GM21529 (cell line): ENCODE measurements around the gene HTR2B.
"Not testable (repeated sequence)": the region's sequence is repeated elsewhere in the genome, so short reads cannot be mapped to it uniquely, and the experiment has no call there.

ENCODE experiments used
- ATAC-seq: cut with Tn5 transposase; IDR thresholded peaks from one replicate; pipeline ENCODE4 v1.9.1; 2021; ENCODE audit not compliant: unreplicated experiment

The HTR2B gene

GRCh38 chr2:231099918-231100317, 24.9 kb downstream of the HTR2B start:
- ATAC-seq = no peak

- ATAC-seq = no peak
Observed at GRCh38 chr2:231094736-231095346, 30.0 kb downstream of the HTR2B start.

DNA sequence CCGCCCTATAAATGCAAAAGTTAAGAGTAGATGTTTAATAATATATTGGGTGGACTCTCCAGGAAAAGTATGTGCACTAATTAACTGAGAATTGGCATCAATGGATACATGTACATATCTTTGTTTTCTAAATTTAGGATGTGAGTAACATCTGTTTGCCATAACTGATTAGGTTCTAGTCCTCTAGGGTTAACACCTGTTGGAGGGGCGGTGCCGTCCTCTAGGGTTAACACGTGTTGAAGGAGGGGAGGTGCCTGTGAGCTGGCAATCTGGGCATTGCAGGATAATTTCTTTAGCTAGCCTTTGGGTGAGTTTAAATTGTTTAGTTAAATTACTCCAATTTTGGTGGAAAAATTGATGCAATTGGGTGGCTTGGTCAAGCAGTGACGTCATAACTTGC, 30.9 kb downstream of the HTR2B start:
- ATAC-seq = no peak

DNA sequence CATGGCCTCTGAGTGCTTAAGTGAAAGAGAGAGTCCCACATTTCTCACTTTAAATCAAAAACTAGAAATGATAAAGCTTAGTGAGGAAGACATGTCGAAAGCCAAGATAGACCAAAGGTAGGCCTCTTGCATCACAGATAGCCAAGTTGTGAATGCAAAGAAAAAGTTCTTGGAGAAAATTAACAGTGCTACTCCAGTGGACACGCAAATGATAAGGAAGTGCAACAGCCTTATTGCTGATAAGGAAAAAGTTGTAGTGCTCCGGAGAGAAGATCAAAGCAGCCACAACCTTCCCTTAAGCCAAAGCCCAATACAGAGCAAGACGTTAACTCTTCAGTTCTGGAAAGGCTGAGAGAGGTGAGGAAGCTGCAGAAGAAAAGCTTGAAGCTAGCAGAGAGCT, 36.1 kb downstream of the HTR2B start:
- no peak for ATAC-seq

- no peak for ATAC-seq
Observed at GRCh38 chr2:231084565-231084964, 40.3 kb downstream of the HTR2B start.

DNA sequence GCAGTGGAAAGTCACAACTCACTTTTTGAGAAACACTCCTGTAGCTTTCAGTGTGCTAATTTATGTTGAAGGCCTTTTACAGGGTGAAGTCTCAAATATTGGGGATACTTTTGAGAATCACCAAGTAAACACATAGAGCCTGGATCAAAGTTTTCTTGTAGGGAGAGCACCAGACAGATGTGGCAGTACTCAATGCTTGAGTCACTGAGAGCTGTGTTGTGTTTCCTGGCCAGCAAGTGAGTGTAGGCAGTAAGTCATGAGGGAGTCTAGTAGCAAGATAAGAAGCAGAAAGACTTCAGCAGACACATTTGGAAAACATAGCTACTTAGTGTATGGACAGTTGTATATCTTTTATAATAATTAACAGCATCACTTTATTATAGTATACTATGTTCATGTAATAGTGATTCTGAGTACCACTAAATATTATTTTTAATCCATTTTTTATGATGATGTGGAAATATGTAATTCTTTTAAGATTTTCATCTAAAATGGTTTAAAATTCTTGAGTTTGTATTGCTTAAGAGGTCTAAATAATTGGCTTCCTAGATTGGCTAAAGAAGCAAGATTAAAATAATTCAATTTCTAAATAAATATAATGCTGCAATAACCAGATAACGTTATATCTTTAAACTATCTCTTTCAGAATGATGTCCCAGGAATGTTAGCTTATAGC, 55.3 kb downstream of the HTR2B start:
- no peak for ATAC-seq

DNA sequence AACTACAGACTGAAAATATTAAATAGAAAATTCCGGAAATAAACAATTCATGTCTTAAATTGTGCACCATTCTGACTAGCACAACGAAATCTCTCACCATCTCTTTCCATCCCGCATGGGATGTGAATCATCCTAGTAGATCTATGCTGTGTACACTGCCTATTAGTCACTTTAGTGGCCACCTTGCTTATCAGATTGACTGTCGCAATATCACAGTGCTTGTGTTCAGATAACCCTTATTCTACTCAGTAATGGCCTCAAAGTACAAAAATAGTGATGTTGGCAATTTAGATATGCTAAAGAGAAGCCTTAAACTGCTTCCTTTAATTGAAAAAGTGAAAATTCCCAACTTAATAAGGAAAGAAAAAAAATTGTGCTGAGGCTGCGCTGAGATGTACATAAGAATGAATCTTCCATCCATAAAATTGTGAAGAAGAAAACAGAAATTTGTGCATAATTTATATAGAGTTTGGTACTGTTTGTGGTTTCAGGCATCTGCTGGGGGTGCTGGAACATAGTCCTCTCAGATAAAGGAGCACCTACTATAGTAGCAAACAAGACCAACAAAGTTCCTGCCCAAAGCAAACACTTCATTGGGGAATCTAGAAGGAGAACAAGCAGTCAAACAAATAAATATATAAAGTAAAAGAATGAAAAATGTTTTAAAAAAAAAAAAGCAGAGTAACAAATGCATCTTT, 56.2 kb downstream of the HTR2B start:
- no peak for ATAC-seq

DNA sequence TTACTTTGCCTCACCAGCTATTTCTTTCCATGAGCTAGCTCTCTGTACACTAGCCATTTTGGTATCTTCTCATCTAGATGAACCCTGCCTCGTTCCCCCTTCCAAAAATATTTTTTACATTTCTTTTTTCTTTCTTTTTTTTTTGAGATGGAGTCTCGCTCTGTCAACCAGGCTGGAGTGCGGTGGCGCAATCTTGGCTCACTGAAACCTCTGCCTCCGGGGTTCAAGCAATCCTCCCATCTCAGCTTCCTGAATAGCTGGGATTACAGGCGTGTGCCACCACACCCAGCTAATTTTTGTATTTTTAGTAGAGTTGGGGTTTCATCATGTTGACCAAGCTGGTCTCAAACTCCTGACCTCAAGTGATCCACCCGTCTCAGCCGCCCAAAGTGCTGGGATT, 57.3 kb downstream of the HTR2B start:
- not testable (repeated sequence) for ATAC-seq

- ATAC-seq = no peak
Observed at GRCh38 chr2:231065966-231066365, 58.9 kb downstream of the HTR2B start.

DNA sequence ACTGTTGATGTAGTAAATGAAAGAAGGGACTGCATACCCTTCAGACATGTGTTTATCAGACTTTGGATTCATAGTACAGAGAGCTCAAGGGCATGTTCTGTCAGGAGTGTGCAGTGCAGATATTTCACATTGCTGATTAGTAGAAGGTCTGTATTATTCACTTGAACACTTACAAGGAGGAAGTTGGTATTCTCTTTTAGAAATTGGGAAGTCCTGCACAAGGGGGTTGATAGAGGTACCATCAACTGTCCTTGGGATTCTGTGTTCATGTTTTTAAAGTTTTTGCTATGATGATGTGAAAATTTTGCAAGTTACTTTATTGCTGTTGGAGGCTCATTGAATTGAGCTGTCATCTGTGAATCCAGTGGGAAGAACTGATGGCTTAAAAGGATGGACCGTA, 61.5 kb downstream of the HTR2B start:
- no peak for ATAC-seq

GRCh38 chr2:231062776-231063175, 62.1 kb downstream of the HTR2B start:
- ATAC-seq = no peak

DNA sequence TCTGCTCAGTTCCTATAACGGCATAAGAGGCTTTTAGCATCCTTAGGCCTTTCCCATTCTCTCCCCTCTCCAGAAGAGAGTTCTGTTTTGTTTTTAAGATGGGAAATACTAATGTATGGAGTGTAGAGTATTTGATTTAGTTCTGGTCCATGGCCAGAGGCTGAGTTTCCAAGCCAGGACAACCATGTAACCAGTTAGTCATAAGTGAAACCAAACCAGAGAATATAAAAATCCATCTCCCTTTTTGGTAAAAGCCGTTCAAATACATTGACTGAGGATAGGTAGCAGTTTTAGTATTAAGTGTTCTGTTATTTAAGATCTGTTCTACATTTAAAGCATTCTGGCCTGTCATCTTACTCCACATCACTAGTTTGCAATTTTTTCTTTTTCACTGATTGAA, 65.1 kb downstream of the HTR2B start:
- no peak for ATAC-seq

GRCh38 chr2:231058761-231059550, 65.9 kb downstream of the HTR2B start:
- ATAC-seq = no peak
